SK-N-SH (cell line): ENCODE measurements around the gene DDX17. TPM values are rescaled to one million over a fixed set of nuclear protein-coding genes. Genes with fewer than 3 reads are reported as not detected.

Experiments
- CTCF ChIA-PET: fragments of 300-600, 350-600 bp; formaldehyde crosslinking; extraction: SDS; loops from one replicate; lab custom pipeline; 2021; lab: Yijun Ruan, JAX
- POLR2A ChIA-PET: fragments of 350-600 bp; sonication (Branson Sonifier 250); formaldehyde crosslinking; extraction: SDS; loops from one replicate; lab custom pipeline; 2020; ENCODE audit warnings: antibody characterized with exemption, inconsistent platforms; lab: Yijun Ruan, JAX
- DNase-seq: peaks from one replicate; pipeline ENCODE4 v3.0.0; 2012
- H2AFZ ChIP-seq: fragments of 200-600 bp; sonication (generic); 2 replicates; pipeline ENCODE4 v1.8.1; 2016; ENCODE audit warnings: antibody characterized with exemption, mild to moderate bottlenecking, low read depth
- H3F3A ChIP-seq: fragments of 200-600 bp; sonication (generic); replicated peaks from 2 replicates; pipeline ENCODE3; 2016; ENCODE audit warnings: antibody characterized with exemption, mild to moderate bottlenecking; ENCODE audit not compliant: insufficient read depth
- H3K27ac ChIP-seq, 2 experiments: fragments of 200-500 bp in 1 of 2; fragments of 200-600 bp in 1 of 2; sonication (Bioruptor generic) in 1 of 2; sonication (generic), shearing (Covaris generic) in 1 of 2; 2 replicates each; pipeline versions ENCODE4 v1.5.1 to v1.6.1; 2014 to 2016; ENCODE audit warnings: low read depth in 2 of 2, inconsistent platforms in 1 of 2, low read length in 1 of 2, mild to moderate bottlenecking in 1 of 2, mixed read lengths in 1 of 2
- H3K27me3 ChIP-seq: fragments of 200-600 bp; sonication (generic), shearing (Covaris generic); 2 replicates; pipeline ENCODE4 v1.6.1; 2016; ENCODE audit warnings: mixed run types; ENCODE audit not compliant: insufficient read depth
- H3K36me3 ChIP-seq, 2 experiments: fragments of 200-500 bp in 1 of 2; fragments of 200-600 bp in 1 of 2; sonication (Bioruptor generic) in 1 of 2; sonication (generic) in 1 of 2; replicated peaks in 1 of 2; 2 replicates each; pipeline versions ENCODE3 to v1.5.1; 2014 to 2016; ENCODE audit warnings: low read length in 1 of 2, mild to moderate bottlenecking in 1 of 2; ENCODE audit not compliant: insufficient read depth in 2 of 2, control insufficient read depth in 1 of 2
- H3K4me1 ChIP-seq, 2 experiments: fragments of 200-500 bp in 1 of 2; fragments of 200-600 bp in 1 of 2; sonication (Bioruptor generic) in 1 of 2; sonication (generic), shearing (Covaris generic) in 1 of 2; 2 replicates each; pipeline versions ENCODE4 v1.5.1 to v1.6.1; 2014 to 2016; ENCODE audit warnings: low read depth in 1 of 2, low read length in 1 of 2, mixed run types in 1 of 2; ENCODE audit not compliant: insufficient read depth in 2 of 2, control insufficient read depth in 1 of 2
- H3K4me2 ChIP-seq: fragments of 200-600 bp; sonication (generic), shearing (Covaris generic); 2 replicates; pipeline ENCODE4 v1.6.1; 2017; ENCODE audit warnings: mixed run types
- H3K4me3 ChIP-seq, 2 experiments: fragments of 200-500 bp in 1 of 2; fragments of 200-600 bp in 1 of 2; sonication (Bioruptor generic) in 1 of 2; sonication (generic), shearing (Covaris generic) in 1 of 2; 2 replicates each; pipeline versions ENCODE4 v1.5.1 to v1.8.1; 2014 to 2016; ENCODE audit warnings: low read depth in 2 of 2, inconsistent platforms in 1 of 2, low read length in 1 of 2, mild to moderate bottlenecking in 1 of 2, mixed read lengths in 1 of 2, moderate library complexity in 1 of 2
- H3K79me2 ChIP-seq: fragments of 200-600 bp; sonication (generic); 2 replicates; pipeline ENCODE4 v1.8.1; 2017; ENCODE audit warnings: mild to moderate bottlenecking; ENCODE audit not compliant: insufficient read depth
- H3K9ac ChIP-seq: fragments of 200-600 bp; sonication (generic); 2 replicates; pipeline ENCODE4 v1.6.1; 2017; ENCODE audit warnings: mixed run types
- H3K9me2 ChIP-seq: fragments of 200-600 bp; sonication (generic); 2 replicates; pipeline ENCODE4 v1.6.1; 2017; ENCODE audit warnings: mixed run types
- H3K9me3 ChIP-seq: fragments of 200-600 bp; sonication (generic); 2 replicates; pipeline ENCODE4 v1.6.1; 2017; ENCODE audit warnings: mixed run types, mild to moderate bottlenecking, moderate library complexity
- H4K20me1 ChIP-seq: fragments of 200-600 bp; sonication (generic); 2 replicates; pipeline ENCODE4 v1.6.1; 2017; ENCODE audit warnings: mild to moderate bottlenecking, mixed run types; ENCODE audit not compliant: insufficient read depth
- EP300 ChIP-seq, 2 experiments: IDR thresholded peaks; 2 replicates each; pipeline versions ENCODE4 v1.4.0 to v1.6.1; 2012; ENCODE audit warnings: borderline replicate concordance in 1 of 2, low read depth in 1 of 2, low read length in 1 of 2
- EZH2phosphoT487 ChIP-seq: fragments of 200-600 bp; sonication (generic); IDR thresholded peaks from 2 replicates; pipeline ENCODE4 v1.6.1; 2017; ENCODE audit warnings: low read depth, mixed run types, mild to moderate bottlenecking, antibody characterized with exemption, moderate library complexity, borderline replicate concordance
- GATA2 ChIP-seq: sonication (generic); formaldehyde crosslinking; IDR thresholded peaks from 2 replicates; pipeline ENCODE4 v1.5.0; 2020; ENCODE audit warnings: mild to moderate bottlenecking, missing genetic modification reagents
- JUND ChIP-seq: IDR thresholded peaks from 2 replicates; pipeline ENCODE4 v1.4.0; 2012
- MEF2A ChIP-seq: IDR thresholded peaks from 2 replicates; pipeline ENCODE4 v1.4.0; 2012; ENCODE audit warnings: low read depth, borderline replicate concordance
- NFIC ChIP-seq: IDR thresholded peaks from 2 replicates; pipeline ENCODE4 v1.4.0; 2012; ENCODE audit warnings: borderline replicate concordance
- NRF1 ChIP-seq: IDR thresholded peaks from 2 replicates; pipeline ENCODE4 v1.6.1; 2012; ENCODE audit warnings: low read depth, mild to moderate bottlenecking, low read length
- POLR2AphosphoS5 ChIP-seq: IDR thresholded peaks from 2 replicates; pipeline ENCODE4 v1.6.1; 2012; ENCODE audit warnings: low read depth, low read length
- RAD21 ChIP-seq: IDR thresholded peaks from 2 replicates; pipeline ENCODE4 v1.6.1; 2012; ENCODE audit warnings: mild to moderate bottlenecking, low read length
- RCOR1 ChIP-seq: fragments of 150-350 bp; IDR thresholded peaks from 2 replicates; pipeline ENCODE4 v1.6.1; 2017; ENCODE audit warnings: antibody characterized with exemption, low read length
- RFX5 ChIP-seq: IDR thresholded peaks from 2 replicates; pipeline ENCODE4 v1.6.1; 2012; ENCODE audit warnings: mild to moderate bottlenecking, improper control_type of control experiment, low read length
- SMC3 ChIP-seq: IDR thresholded peaks from 2 replicates; pipeline ENCODE4 v1.6.1; 2012; ENCODE audit warnings: low read depth, low read length, improper control_type of control experiment
- TAF1 ChIP-seq: IDR thresholded peaks from 2 replicates; pipeline ENCODE4 v1.6.1; 2012; ENCODE audit warnings: low read depth, mild to moderate bottlenecking, low read length, moderate library complexity, borderline replicate concordance
- TEAD4 ChIP-seq: IDR thresholded peaks from 2 replicates; pipeline ENCODE4 v1.4.0; 2012; ENCODE audit warnings: mild to moderate bottlenecking, borderline replicate concordance; ENCODE audit not compliant: insufficient read depth
- YY1 ChIP-seq: IDR thresholded peaks from 2 replicates; pipeline ENCODE4 v1.4.0; 2012; ENCODE audit warnings: low read depth, mild to moderate bottlenecking
- WGBS: methylation state at CpG from one replicate; pipeline ENCODE4 v1.1.6; 2017; ENCODE audit warnings: low lambda C conversion rate; 5-methylcytosine and 5-hydroxymethylcytosine counted together
- polyA plus RNA-seq, 3 experiments: library from polyadenylated mRNA; depleted of rRNA; stranded (reverse); fragments of >200 nt; gene quantifications; 2 replicates each; pipeline ENCODE4 v1.2.3, GENCODE V29; 2012
- TF ChIP-seq, protein P1 (sequence below): fragments of 200-600 bp; sonication (generic); IDR thresholded peaks from 2 replicates; pipeline ENCODE4 v1.6.1; 2017; ENCODE audit warnings: antibody characterized with exemption, mild to moderate bottlenecking, moderate library complexity
- TF ChIP-seq, protein P2 (sequence below): IDR thresholded peaks from 2 replicates; pipeline ENCODE4 v1.4.0; 2012; ENCODE audit warnings: low read depth
- TF ChIP-seq, protein P3 (sequence below): IDR thresholded peaks from 2 replicates; pipeline ENCODE4 v1.4.0; 2012; ENCODE audit warnings: low read depth, borderline replicate concordance
- TF ChIP-seq, protein P4 (sequence below): IDR thresholded peaks from 2 replicates; pipeline ENCODE4 v1.6.1; 2012; ENCODE audit warnings: mild to moderate bottlenecking, low read depth, low read length, moderate library complexity

The DDX17 gene
- polyA plus RNA-seq, 1 of the 3 experiments (the other 2 are of a cell fraction): 111 TPM

DNA sequence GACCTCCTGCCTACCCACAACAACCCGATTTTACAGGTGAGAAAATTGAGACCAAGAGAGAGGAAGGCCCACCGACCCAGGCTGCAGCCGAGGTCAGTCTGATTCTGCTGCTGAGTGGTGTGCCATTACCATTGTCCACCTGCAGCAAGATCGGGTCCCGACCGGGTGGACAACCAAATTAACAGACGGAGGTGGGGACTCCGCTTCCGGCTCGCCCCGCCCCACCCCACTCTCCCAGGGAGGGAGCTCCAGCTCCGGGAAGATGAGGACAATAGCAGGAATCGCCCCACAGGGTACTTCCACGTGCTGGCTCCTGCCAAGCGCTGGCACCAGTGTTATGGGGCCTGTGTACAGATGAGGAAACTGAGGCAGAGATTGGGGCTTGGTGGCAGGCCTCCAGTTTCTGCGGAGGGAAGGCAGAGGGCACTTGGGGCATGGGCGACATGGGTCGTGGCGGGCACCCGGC is 38.6 kb downstream of the DDX17 start:
- CTCF ChIA-PET: interaction anchor here (1.0 kb wide), 1 partner anchor 14 kb away, joined by 3 read pairs; no protein-coding TSS in a partner anchor
- no peaks in the 10 kb centered on the region for H3K9me2 ChIP-seq
- POLR2A ChIA-PET: no interaction called here
- no peaks in the 10 kb centered on the region for H3K27me3 ChIP-seq
- no peak overlapping the region; the same call in 1 of the 2 replicates for H2AFZ ChIP-seq
- no peaks in the 10 kb centered on the region for H3K9me3 ChIP-seq
- H3K4me1 ChIP-seq: peaks cover 0 to 7% of the 10 kb centered on the region in 2 experiments; a peak in 1 of 4 replicates
- peak overlapping the region; percentile 49 to 74; a peak in 3 of 4 replicates for H3K4me3 ChIP-seq
- no peaks in the 10 kb centered on the region for H3K36me3 ChIP-seq
- no peaks in the 10 kb centered on the region for H3F3A ChIP-seq
- TF ChIP-seq, protein P1, sequence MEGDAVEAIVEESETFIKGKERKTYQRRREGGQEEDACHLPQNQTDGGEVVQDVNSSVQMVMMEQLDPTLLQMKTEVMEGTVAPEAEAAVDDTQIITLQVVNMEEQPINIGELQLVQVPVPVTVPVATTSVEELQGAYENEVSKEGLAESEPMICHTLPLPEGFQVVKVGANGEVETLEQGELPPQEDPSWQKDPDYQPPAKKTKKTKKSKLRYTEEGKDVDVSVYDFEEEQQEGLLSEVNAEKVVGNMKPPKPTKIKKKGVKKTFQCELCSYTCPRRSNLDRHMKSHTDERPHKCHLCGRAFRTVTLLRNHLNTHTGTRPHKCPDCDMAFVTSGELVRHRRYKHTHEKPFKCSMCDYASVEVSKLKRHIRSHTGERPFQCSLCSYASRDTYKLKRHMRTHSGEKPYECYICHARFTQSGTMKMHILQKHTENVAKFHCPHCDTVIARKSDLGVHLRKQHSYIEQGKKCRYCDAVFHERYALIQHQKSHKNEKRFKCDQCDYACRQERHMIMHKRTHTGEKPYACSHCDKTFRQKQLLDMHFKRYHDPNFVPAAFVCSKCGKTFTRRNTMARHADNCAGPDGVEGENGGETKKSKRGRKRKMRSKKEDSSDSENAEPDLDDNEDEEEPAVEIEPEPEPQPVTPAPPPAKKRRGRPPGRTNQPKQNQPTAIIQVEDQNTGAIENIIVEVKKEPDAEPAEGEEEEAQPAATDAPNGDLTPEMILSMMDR: no peak
- no peak for TF ChIP-seq MEF2A
- TF ChIP-seq, protein P2, sequence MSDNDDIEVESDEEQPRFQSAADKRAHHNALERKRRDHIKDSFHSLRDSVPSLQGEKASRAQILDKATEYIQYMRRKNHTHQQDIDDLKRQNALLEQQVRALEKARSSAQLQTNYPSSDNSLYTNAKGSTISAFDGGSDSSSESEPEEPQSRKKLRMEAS: no peak
- TF ChIP-seq TAF1: no peak
- TF ChIP-seq YY1: no peak
- TF ChIP-seq EZH2phosphoT487: no peak
- no peak for TF ChIP-seq TEAD4
- TF ChIP-seq RAD21: no peak
- TF ChIP-seq, protein P3, sequence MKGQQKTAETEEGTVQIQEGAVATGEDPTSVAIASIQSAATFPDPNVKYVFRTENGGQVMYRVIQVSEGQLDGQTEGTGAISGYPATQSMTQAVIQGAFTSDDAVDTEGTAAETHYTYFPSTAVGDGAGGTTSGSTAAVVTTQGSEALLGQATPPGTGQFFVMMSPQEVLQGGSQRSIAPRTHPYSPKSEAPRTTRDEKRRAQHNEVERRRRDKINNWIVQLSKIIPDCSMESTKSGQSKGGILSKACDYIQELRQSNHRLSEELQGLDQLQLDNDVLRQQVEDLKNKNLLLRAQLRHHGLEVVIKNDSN: no peak
- no peak for TF ChIP-seq SMC3
- TF ChIP-seq RFX5: no peak
- no peak overlapping the region for H3K27ac ChIP-seq
- H4K20me1 ChIP-seq: no peaks in the 10 kb centered on the region
- peak overlapping the region; percentile 78; the same call in 1 of the 2 replicates for H3K9ac ChIP-seq
- H3K4me2 ChIP-seq: peak overlapping the region; percentile 80; the same call in 1 of the 2 replicates
- WGBS: 100% methylated on average over 1 of the region's 20 CpGs
- DNase-seq: no peak
- no peaks in the 10 kb centered on the region for H3K79me2 ChIP-seq

DNA sequence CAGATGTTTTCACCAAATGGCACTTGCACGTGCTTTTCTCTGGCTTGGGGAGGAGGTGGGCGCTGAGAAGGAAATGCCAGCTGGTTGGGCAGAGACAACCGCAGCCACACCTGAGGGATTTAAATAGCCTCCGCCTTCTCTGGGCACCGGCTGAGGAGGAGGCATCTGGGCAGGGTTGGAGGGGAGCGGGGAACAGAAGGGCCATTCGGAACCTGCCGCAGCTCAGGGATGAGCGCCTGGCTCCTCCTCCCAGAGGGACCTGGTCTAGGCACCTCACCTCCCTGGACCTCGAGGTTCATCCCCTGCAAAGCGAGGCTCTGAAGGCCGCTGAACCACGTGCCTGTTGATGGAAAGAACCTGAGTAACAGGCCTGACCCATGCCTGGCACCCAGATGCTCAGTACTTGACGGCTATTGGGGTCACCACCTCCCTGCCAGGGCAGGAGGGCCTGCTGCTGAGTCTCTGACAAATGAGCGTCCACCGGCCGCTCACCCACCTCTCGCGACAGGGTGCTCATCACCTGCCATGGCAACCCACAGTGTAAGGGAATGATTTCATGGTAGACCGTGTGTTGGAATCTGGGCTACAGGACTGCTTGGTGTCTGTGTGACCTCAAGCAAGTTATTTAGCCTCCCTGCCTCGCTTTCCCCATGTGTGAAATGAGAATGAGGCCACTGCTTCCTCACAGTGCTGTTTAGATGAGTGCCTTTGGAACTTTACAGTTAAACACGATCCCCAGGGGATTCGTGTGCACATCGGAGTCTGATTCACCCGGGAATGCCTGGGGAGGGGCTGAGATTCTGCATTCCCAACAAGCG is 40.2 kb downstream of the DDX17 start:
- no peaks in the 10 kb centered on the region for H3K9me3 ChIP-seq
- 68% methylated on average over 6 of the region's 26 CpGs for WGBS
- H3K36me3 ChIP-seq: no peaks in the 10 kb centered on the region
- H3F3A ChIP-seq: no peaks in the 10 kb centered on the region
- H3K4me1 ChIP-seq: peaks cover 0 to 10% of the 10 kb centered on the region in 2 experiments; a peak in 1 of 4 replicates
- no peak overlapping the region for H3K27ac ChIP-seq
- ChIA-PET CTCF (no interaction called here), POLR2A (no interaction called here)
- DNase-seq: no peak
- H3K79me2 ChIP-seq: no peaks in the 10 kb centered on the region
- no peak overlapping the region for H3K4me3 ChIP-seq
- no peak overlapping the region for H3K9ac ChIP-seq
- H3K9me2 ChIP-seq: no peaks in the 10 kb centered on the region
- H4K20me1 ChIP-seq: no peaks in the 10 kb centered on the region
- H3K4me2 ChIP-seq: no peak overlapping the region
- H2AFZ ChIP-seq: no peak overlapping the region
- H3K27me3 ChIP-seq: no peaks in the 10 kb centered on the region
- TF ChIP-seq NRF1: no peak
- no peak for TF ChIP-seq RCOR1
- TF ChIP-seq EP300 (IDR thresholded peaks at IDR 0.05; ENCODE audit: borderline replicate concordance in 1 of 2, low read depth in 1 of 2, low read length in 1 of 2): no peak
- no peak for TF ChIP-seq POLR2AphosphoS5
- TF ChIP-seq NFIC: no peak
- no peak for TF ChIP-seq GATA2 (CRISPR knock-in tag)
- TF ChIP-seq, protein P4, sequence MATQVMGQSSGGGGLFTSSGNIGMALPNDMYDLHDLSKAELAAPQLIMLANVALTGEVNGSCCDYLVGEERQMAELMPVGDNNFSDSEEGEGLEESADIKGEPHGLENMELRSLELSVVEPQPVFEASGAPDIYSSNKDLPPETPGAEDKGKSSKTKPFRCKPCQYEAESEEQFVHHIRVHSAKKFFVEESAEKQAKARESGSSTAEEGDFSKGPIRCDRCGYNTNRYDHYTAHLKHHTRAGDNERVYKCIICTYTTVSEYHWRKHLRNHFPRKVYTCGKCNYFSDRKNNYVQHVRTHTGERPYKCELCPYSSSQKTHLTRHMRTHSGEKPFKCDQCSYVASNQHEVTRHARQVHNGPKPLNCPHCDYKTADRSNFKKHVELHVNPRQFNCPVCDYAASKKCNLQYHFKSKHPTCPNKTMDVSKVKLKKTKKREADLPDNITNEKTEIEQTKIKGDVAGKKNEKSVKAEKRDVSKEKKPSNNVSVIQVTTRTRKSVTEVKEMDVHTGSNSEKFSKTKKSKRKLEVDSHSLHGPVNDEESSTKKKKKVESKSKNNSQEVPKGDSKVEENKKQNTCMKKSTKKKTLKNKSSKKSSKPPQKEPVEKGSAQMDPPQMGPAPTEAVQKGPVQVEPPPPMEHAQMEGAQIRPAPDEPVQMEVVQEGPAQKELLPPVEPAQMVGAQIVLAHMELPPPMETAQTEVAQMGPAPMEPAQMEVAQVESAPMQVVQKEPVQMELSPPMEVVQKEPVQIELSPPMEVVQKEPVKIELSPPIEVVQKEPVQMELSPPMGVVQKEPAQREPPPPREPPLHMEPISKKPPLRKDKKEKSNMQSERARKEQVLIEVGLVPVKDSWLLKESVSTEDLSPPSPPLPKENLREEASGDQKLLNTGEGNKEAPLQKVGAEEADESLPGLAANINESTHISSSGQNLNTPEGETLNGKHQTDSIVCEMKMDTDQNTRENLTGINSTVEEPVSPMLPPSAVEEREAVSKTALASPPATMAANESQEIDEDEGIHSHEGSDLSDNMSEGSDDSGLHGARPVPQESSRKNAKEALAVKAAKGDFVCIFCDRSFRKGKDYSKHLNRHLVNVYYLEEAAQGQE: no peak
- no peak for TF ChIP-seq JUND
